NCI-H2081 treated with DMSO at 0.1 percent for 48 hours (cell line): ENCODE results near the gene FAM13C.
"Not testable (repeated sequence)": the region's sequence is repeated elsewhere in the genome, so short reads cannot be mapped to it uniquely, and the experiment has no call there.

Experiments
- DNase-seq: peaks from one replicate; lab custom pipeline; 2025; lab: John Stamatoyannopoulos, UW

Gene FAM13C

GRCh38 chr10:59362144-59362958, at the start of gene FAM13C:
Gene FAM13C (minus strand): TSS chr10:59362549. CDS start chr10:59362460, 89 bp downstream.
- DNase-seq, result peak; percentile 23

DNA sequence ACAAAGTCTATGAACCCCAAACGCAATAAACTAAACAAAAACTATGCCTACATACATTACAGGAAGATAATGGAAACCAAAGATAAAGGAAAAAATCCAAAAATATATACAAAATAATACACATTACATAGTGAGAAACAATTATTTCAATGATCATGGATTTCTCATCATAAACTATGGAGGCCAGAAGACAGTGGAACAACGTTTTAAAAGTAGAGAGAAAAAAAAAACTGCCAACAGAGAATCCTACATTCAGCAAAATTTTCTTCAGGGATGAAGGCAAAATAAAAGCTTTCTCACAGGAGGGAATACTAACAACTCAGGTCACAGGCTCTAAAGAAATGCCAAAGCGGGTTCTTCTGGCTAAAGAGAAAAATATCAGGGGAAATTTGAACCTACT, 42.9 kb upstream of the FAM13C start:
- DNase-seq, result no peak

- DNase-seq, result no peak
Measured at GRCh38 chr10:59400214-59400613, 37.9 kb upstream of the FAM13C start.

DNA sequence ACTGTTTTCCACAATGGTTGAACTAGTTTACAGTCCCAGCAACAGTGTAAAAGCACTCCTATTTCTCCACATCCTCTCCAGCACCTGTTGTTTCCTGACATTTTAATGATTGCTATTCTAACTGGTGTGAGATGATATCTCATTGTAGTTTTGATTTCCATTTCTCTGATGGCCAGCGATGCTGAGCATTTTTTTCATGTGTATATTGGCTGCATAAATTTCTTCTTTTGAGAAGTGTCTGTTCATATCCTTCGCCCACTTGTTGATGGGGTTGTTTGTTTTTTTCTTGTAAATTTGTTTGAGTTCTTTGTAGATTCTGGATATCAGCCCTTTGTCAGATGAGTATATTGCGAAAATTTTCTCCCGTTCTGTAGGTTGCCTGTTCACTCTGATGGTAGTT, 37.0 kb upstream of the FAM13C start:
- DNase-seq, result not testable (repeated sequence)

- no peak for DNase-seq
Measured at GRCh38 chr10:59397961-59398360, 35.6 kb upstream of the FAM13C start.

- no peak for DNase-seq
Measured at GRCh38 chr10:59395984-59396383, 33.6 kb upstream of the FAM13C start.

- DNase-seq, result no peak
Measured at GRCh38 chr10:59393349-59393748, 31.0 kb upstream of the FAM13C start.

- DNase-seq, result no peak
Measured at GRCh38 chr10:59391060-59391459, 28.7 kb upstream of the FAM13C start.

GRCh38 chr10:59388671-59388976, 26.3 kb upstream of the FAM13C start:
- no peak for DNase-seq

DNA sequence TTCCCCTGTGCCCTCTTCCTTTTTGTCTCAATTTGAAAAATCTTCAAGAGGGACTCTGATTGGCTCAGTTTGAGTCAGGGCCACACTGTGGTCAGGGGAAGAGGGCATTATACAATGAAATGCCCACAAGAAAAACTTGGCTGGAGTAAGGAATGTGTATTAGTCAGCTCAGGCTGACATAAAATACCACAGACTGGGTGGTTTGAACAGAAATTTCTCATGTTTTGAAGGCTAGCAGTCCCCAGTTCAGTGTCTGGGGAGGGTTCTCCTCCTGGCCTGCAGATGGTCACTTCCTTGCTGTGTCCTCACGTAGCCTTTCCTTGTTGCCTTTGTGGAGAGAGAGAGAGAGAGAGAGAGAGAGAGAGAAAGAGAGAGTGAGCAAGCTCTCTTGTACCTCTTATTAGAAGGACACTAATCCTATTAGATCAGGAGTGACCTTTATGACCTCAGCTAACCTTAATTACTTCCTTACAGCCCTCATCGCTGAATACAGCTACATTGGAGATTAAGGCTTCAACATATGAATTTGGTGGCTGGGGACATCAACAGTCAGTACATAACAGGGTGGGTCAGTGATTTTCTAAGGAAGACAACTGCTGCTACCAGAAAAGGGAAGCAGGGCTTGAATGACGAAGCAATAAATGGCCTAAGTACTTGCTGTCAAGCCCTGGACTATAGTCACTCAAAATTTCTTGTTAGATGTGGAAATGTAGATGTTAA, 25.8 kb upstream of the FAM13C start:
- no peak for DNase-seq

DNA sequence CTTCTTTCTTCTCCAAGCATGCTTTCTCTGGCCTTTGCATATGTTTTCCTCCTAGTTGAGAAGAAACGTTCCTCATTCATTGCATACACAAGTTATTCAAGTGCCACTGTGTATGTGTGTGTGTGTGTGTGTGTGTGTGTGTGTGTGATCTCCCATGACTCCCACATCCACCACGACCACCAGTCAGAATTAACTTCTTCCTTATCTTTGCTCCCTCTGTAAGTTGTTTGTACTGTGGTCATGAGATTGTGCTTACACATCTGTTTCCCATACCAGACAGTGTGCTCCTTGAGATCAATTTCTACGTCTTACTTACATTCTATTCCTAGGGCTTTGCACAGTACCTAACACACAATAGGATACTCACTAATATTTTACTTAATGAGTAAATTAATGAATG, 22.4 kb upstream of the FAM13C start:
- no peak for DNase-seq

DNA sequence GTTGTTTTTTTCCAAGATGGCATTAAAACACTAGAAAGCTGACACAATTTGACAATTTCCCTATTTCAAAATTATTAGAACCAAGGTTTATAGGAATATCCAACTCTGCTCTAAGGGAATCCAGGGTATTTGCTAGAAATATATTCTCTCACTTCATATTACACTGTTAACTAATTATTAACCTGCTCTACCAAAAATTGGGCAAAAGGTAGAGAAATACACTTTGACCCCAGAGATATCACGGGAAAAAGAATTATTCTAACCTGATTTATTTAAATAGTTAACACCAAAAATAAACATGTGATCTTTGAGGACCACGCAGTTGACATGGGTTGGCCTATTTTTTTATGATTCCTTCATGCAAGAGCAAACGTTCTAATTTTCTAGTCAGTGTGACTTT, 21.6 kb upstream of the FAM13C start:
- DNase-seq, result no peak

- DNase-seq, result no peak
Measured at GRCh38 chr10:59383436-59383835, 21.1 kb upstream of the FAM13C start.

GRCh38 chr10:59382831-59383295, 20.5 kb upstream of the FAM13C start:
- no peak for DNase-seq

DNA sequence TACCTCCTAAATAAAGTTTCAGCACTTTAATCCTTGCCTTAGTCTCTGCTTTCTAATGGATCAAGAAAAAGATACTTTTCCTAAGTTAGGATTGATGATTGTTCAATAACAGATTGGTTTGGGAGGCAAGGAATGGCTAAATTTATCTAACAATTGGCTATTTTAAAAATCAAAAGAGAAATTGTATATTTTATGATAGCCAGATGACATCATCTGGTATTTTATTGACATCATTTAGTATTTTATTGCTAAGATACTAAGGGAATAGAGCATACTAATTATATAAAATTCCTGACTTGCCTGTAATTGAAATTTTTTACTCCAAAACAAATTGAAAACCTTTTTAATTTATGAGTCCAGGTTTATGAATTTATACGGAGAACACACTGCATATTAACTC, 19.3 kb upstream of the FAM13C start:
- no peak for DNase-seq

DNA sequence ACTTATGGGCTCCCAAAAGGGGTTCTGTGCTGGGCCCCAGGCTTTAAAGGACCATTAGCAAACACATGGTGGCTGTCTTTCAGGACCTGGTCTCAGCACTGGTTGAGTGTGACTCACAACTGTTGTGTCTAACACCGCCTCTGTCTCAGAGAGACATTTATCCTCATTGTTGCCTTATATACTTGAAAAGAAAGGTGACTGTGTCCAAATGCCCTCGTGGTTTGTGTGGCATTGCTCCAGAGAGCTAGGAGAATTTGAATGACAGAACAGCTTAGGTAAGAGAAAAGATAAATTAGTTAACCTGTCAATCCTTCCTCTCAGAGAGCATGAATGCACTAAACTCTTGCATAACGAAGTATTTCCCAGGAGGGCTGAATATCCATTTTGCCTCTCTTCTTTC, 14.5 kb upstream of the FAM13C start:
- DNase-seq, result no peak

DNA sequence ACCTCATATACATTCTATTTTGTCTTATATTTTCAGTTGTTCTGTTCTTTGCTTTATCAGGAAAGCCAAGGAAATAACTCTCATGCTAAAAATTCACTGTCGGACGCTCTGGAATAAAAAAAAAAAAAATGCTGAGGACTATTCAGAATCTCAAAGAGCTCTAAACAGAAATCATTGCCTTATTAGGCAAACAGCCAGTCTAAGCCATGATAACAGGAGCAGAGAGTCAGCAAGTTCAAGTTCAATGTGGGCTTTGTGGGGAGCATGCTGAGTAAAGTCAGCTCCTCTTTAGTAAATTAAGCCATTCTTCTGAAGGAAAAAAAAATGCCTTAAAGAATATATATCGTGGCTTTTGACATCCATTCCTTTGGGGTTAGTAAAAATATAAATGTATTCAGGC, 13.6 kb upstream of the FAM13C start:
- DNase-seq, result no peak

DNA sequence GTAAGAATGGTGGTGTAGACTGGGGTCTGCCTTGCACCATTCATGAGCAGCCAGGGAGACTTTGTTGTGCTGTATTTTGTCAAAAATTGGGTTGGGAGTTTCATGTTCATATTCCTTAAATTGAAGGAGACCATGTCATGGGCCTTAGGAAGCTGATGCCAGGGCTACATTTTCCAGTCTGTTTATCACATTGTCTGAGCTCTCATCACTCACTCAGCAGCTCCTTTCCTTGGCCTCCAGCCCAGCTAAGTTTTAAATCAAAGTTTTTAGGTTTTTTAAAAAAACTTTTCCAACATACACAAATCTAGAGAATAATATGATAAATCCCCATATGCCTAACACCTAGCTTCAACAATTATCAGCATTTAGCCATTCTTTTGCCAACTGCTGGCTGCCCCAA, 12.6 kb upstream of the FAM13C start:
- no peak for DNase-seq

GRCh38 chr10:59373071-59373470, 10.7 kb upstream of the FAM13C start:
- DNase-seq, result no peak

- no peak for DNase-seq
Measured at GRCh38 chr10:59372543-59372942, 10.2 kb upstream of the FAM13C start.

GRCh38 chr10:59366290-59366689, 3.9 kb upstream of the FAM13C start:
- no peak for DNase-seq

DNA sequence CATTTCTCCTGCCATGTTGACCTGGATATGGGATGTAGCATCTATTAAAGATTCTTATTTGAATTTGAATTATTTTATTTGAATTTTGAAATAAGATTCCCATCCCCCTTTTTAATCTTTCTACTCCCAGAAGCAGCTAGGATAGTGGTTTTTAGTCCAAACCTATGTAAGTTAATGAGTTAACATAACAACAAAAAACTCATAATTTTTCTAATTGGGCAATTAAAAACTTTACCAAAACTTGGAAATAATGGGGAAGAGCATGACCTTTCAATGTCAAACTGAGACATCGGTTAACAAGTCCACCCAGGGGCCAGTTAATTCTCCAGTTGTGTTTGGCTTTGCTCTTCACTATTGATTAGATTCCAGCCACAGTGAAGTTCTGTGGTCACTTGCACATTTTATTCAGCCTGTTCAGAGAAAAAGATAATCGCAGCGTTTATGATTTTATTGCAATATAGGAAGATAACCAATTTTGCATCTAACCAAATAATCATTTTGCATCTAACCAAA, 1.2 kb upstream of the FAM13C start:
- DNase-seq, result no peak

- no peak for DNase-seq
Measured at GRCh38 chr10:59362959-59363381, 621 bp upstream of the FAM13C start.
